HL-60 (cell line): ENCODE measurements around the gene AVEN.

Source experiments
- GABPA ChIP-seq: IDR thresholded peaks from 2 replicates; pipeline ENCODE4 v1.6.1; 2012; ENCODE audit warnings: low read depth
- TF ChIP-seq, protein P1 (sequence below): IDR thresholded peaks from one replicate; pipeline ENCODE4 v1.5.1; 2011; ENCODE audit warnings: low read length, control low read depth, inconsistent platforms; ENCODE audit not compliant: insufficient read depth

DNA sequence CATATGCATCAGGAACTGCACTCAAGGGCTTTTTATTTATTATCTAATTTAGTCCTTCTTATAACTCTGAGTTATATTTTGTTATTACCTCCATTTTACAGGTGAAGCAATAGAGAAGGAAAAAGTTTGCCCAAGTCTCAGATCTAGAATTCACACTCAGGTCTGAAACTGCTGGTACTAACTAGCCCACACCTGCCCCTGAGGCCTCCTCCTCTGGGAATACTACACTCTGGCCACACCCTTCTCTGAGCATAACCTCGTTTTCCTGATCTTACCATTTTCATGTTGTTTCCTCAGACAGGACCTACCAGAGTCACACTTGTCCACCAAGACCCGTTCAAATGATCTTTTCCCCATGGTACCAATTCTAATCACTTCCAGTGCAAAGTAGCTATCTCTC is 164.8 kb downstream of the AVEN start:
- TF ChIP-seq, protein P1, sequence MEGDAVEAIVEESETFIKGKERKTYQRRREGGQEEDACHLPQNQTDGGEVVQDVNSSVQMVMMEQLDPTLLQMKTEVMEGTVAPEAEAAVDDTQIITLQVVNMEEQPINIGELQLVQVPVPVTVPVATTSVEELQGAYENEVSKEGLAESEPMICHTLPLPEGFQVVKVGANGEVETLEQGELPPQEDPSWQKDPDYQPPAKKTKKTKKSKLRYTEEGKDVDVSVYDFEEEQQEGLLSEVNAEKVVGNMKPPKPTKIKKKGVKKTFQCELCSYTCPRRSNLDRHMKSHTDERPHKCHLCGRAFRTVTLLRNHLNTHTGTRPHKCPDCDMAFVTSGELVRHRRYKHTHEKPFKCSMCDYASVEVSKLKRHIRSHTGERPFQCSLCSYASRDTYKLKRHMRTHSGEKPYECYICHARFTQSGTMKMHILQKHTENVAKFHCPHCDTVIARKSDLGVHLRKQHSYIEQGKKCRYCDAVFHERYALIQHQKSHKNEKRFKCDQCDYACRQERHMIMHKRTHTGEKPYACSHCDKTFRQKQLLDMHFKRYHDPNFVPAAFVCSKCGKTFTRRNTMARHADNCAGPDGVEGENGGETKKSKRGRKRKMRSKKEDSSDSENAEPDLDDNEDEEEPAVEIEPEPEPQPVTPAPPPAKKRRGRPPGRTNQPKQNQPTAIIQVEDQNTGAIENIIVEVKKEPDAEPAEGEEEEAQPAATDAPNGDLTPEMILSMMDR = no peak
- TF ChIP-seq GABPA = no peak
